Measurements from ENCODE around the gene PLA2G4E.

DNA sequence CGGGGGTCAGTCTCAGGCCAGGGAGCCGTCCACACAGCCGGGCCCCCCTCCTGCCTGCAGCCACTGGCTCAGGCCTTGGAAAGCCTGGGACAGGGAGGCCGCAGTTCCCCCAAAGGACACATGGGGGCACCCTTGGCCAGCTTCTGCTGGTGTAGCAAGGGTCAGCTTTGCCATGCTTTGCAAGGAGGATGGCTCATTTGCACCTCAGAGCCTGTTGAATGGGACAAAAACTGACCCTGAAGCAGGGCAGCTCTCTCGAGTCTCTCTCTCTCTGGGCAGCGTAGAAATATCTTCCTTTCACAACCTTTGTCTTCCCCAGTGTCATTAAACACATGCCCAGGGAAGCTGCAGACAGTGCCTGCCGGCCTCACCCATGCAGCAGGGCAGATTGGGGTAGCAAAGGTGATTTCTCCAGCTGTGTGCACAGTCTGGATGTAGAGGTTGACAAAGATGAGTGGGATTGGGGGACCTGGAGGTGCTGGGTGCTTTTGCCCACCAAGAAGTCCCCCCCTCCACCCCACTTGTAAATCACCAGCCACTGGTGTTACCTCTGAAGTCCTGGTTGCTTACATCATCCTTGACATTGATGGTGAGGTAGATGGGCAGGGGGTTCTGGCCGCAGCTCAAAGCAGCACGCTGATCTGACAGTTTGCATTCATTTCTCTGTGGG is 31.1 kb downstream of the PLA2G4E start:
- TF ChIP-seq CTCF (IDR thresholded peaks at IDR 0.05): peak; percentile 96 to 100 (median 98)
- TF ChIP-seq POLR2A (IDR thresholded peaks at IDR 0.05): no peak
